GM21737 (cell line): ENCODE data around the gene RABIF.
"Not testable (repeated sequence)": the region's sequence is repeated elsewhere in the genome, so short reads cannot be mapped to it uniquely, and the experiment has no call there.

Source experiments
- ATAC-seq: cut with Tn5 transposase; IDR thresholded peaks from one replicate; pipeline ENCODE4 v1.9.1; 2021; ENCODE audit warnings: mild to moderate bottlenecking, moderate library complexity; ENCODE audit not compliant: unreplicated experiment

RABIF gene

GRCh38 chr1:202888531-202889360, at the start of gene RABIF:
Gene RABIF (minus strand): TSS chr1:202889149. CDS start chr1:202889098, 51 bp downstream.
- ATAC-seq, result peak; percentile 91

- no peak for ATAC-seq
These were observed 49.5 kb upstream of the RABIF start for GRCh38 chr1:202938287-202938925.

DNA sequence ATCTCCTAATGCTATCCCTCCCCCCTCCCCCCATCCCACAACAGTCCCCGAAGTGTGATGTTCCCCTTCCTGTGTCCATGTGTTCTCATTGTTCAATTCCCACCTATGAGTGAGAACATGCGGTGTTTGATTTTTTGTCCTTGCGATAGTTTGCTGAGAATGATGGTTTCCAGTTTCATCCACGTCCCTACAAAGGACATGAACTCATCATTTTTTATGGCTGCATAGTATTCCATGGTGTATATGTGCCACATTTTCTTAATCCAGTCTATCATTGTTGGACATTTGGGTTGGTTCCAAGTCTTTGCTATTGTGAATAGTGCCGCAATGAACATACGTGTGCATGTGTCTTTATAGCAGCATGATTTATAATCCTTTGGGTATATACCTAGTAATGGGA, 47.5 kb upstream of the RABIF start:
- not testable (repeated sequence) for ATAC-seq

GRCh38 chr1:202935844-202936243, 46.9 kb upstream of the RABIF start:
- ATAC-seq, result no peak

DNA sequence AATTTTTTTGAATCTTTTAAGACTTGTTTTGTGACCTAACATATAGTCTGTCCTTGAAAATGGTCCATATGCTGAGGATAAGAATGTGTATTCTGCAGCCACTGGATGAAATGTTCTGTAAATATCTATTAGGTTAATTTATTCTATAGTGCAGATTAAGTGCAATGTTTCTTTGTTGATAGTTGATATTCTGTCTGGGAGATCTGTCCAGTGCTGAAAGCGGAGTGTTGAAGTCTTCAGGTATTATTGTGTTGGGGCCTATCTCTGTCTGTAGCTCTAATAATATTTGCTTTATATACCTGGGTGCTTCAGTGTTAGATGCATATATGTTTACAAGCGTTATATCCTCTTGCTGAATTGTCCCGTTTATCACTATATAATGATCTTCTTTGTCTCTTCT, 45.8 kb upstream of the RABIF start:
- no peak for ATAC-seq

DNA sequence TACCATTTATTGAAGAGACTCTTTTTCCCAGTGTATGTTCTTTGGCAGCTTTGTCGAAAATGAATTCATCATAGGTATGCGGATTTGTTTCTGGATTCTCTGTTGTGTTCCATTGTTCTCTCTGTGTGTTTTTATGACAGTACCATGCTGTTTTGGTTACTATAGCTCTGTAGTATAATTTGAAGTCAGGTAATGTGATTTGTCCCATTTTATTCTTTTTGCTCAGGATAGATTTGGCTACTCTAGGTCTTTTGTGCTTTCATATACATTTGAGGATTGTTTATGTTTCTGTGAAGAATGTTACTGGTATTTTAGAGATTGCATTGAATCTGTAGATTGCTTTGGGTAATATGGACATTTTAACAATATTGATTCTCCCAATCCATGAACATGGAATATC, 43.5 kb upstream of the RABIF start:
- no peak for ATAC-seq

- peak; percentile 92 for ATAC-seq
These were observed 37.9 kb upstream of the RABIF start, which contains the start of gene KLHL12 for GRCh38 chr1:202926581-202927491. Gene KLHL12 (minus strand): TSS chr1:202927234. CDS start chr1:202925162, 2,072 bp downstream.

GRCh38 chr1:202923533-202923932, 34.6 kb upstream of the RABIF start:
- ATAC-seq, result no peak

- no peak for ATAC-seq
These were observed 30.7 kb upstream of the RABIF start for GRCh38 chr1:202919615-202920014.

- ATAC-seq, result no peak
These were observed 26.2 kb upstream of the RABIF start for GRCh38 chr1:202915146-202915545.

- not testable (repeated sequence) for ATAC-seq
These were observed 23.5 kb upstream of the RABIF start for GRCh38 chr1:202912476-202912875.

GRCh38 chr1:202909494-202909893, 20.5 kb upstream of the RABIF start:
- ATAC-seq, result no peak

DNA sequence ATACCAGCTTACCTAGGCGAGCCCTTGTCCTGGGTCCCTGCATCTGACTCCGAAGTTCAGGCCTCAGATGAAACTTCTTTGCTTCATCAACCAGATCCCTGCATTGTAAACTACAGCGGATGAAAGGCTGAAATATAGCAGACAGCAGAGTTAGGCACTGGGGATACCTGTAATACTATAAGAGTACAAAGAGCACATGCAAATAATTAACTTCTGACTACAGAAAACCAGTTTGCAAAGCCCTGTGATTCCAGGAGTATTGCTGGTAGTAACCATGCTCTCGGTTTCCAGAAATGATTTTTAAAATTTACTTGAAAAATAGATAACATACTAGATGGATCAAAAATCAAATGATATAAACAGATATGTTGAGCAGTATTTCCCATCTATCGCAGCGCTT, 20.0 kb upstream of the RABIF start:
- ATAC-seq, result no peak

- ATAC-seq, result no peak
These were observed 16.4 kb upstream of the RABIF start for GRCh38 chr1:202905331-202905730.

- ATAC-seq, result not testable (repeated sequence)
These were observed 14.9 kb upstream of the RABIF start for GRCh38 chr1:202903808-202904207.

DNA sequence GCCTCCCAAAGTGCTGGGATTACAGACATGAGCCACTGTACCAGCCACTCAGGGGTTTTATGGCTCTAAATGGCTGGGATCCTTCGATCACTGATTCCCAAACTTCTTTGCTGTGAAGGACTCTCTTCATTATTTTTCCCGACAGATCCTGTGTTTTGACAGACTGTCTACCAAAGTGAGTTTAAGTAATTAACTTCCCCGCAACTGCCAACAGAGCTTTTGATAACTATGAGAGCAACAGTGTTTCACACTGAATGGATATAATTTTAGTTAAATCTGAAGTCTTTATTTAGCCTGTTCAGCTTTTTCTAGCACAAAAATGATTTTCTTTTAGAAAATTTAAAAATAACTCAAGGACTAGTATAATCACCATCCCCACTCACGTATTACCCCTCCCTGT, 12.6 kb upstream of the RABIF start:
- no peak for ATAC-seq

- no peak for ATAC-seq
These were observed 3.6 kb upstream of the RABIF start for GRCh38 chr1:202892501-202892900.

GRCh38 chr1:202890392-202890791, 1.4 kb upstream of the RABIF start:
- ATAC-seq, result no peak

DNA sequence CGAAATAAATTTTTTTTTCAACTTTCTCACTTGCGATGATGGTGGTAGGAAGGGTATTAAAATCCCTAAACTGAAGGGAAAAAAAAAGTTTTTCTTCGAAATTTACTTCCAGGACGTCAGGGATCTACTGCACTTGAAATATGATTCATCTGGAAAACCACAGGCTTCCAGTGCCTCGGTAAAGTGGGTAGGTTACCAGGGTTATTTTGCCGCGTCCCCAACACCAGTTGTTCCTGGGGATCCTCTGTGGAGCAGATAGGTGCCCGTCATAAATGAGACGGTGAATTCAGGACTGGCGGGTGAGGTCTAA, 773 bp downstream of the RABIF start:
- ATAC-seq, result no peak

DNA sequence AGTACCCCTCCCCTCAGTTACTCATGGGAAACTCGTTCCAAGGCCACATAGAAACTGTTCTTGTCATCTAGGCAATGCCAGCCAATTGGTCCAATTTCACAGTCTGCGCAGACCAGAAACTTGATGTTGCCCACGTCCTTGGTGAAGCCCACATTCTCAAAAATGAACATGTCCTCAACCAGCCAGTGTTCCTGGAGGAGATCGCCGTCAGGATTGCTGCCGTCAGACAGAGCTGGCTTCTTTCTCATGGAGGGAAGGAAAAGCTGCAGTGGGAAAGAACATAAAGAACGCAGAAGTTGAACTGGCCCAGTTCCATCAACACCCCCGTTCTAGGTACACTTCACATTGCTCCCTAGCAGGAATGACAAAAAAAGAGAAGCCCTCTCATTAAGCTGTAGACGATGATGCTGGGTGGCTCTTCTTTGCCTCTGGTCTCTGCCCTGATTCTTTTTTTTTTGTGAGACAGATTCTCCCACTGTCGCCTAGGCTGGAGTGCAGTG, 7.9 kb downstream of the RABIF start:
- ATAC-seq, result no peak

- ATAC-seq, result no peak
These were observed 8.9 kb downstream of the RABIF start for GRCh38 chr1:202880062-202880461.
